SU-DHL-6 (cell line): ENCODE results near the gene USP6.

Source experiments
- CTCF ChIP-seq: fragments of 200-600 bp; sonication (generic); IDR thresholded peaks from one replicate; pipeline ENCODE4 v1.5.1; 2017; ENCODE audit warnings: antibody characterized with exemption, mild to moderate bottlenecking, low read length, moderate library complexity; ENCODE audit not compliant: insufficient read depth, poor library complexity, severe bottlenecking
- EZH2phosphoT487 ChIP-seq: fragments of 200-600 bp; sonication (generic), shearing (Covaris generic); conservative IDR thresholded peaks from 2 replicates; pipeline ENCODE4 v1.6.1; 2018; ENCODE audit warnings: mild to moderate bottlenecking, antibody characterized with exemption, low read length, moderate library complexity, mixed read lengths

- TF ChIP-seq CTCF (no peak), EZH2phosphoT487 (no peak)
Observed at GRCh38 chr17:5110816-5111215, 5.0 kb upstream of the USP6 start.
